Stimulated activated CD4-positive, alpha-beta T cell treated with anti-CD3 and anti-CD28 coated beads, TNF-alpha, amount 100 ng/mL, for 4 hours (primary cell): ENCODE results near the gene KLHL42.
A peak's percentile ranks its signal among the peaks of the same experiment; 100 is the strongest.
"Not testable (repeated sequence)": the region's sequence is repeated elsewhere in the genome, so short reads cannot be mapped to it uniquely, and the experiment has no call there.

Experiments
- DNase-seq, 3 experiments: peaks; one replicate each; pipeline ENCODE4 v3.0.0-alpha.2; 2020; ENCODE audit warnings: low read depth in 3 of 3

The KLHL42 gene

GRCh38 chr12:27817766-27818165, 37.7 kb downstream of the KLHL42 start:
- DNase-seq: no peak

- DNase-seq: no peak
Measured at GRCh38 chr12:27818401-27818918, 38.4 kb downstream of the KLHL42 start.

- no peak for DNase-seq
Measured at GRCh38 chr12:27820564-27820963, 40.5 kb downstream of the KLHL42 start.

- DNase-seq: no peak
Measured at GRCh38 chr12:27821259-27821973, 41.4 kb downstream of the KLHL42 start.

GRCh38 chr12:27822076-27822712, 42.2 kb downstream of the KLHL42 start:
- peak; percentile 38 to 60 (median 42) for DNase-seq

- DNase-seq: no peak
Measured at GRCh38 chr12:27823038-27823437, 43.0 kb downstream of the KLHL42 start.

- no peak for DNase-seq
Measured at GRCh38 chr12:27824126-27824842, 44.3 kb downstream of the KLHL42 start.

GRCh38 chr12:27826076-27826475, 46.0 kb downstream of the KLHL42 start:
- no peak for DNase-seq

- no peak for DNase-seq
Measured at GRCh38 chr12:27828196-27828595, 48.2 kb downstream of the KLHL42 start.

- no peak for DNase-seq
Measured at GRCh38 chr12:27838543-27839185, 58.6 kb downstream of the KLHL42 start.

GRCh38 chr12:27840229-27840999, 60.4 kb downstream of the KLHL42 start:
- no peak for DNase-seq

GRCh38 chr12:27841392-27841882, 61.4 kb downstream of the KLHL42 start:
- DNase-seq: no peak

GRCh38 chr12:27843714-27844245, 63.7 kb downstream of the KLHL42 start:
- no peak for DNase-seq

- DNase-seq: no peak
Measured at GRCh38 chr12:27844366-27845090, 64.5 kb downstream of the KLHL42 start.

GRCh38 chr12:27845187-27845586, 65.2 kb downstream of the KLHL42 start:
- no peak for DNase-seq

GRCh38 chr12:27845706-27846105, 65.7 kb downstream of the KLHL42 start:
- DNase-seq: not testable (repeated sequence)

- DNase-seq: not testable (repeated sequence)
Measured at GRCh38 chr12:27847293-27847692, 67.3 kb downstream of the KLHL42 start.

GRCh38 chr12:27851311-27851710, 71.3 kb downstream of the KLHL42 start:
- no peak for DNase-seq

- DNase-seq: no peak
Measured at GRCh38 chr12:27852117-27852516, 72.1 kb downstream of the KLHL42 start.
